ENCODE measurements around the gene ARID5A. TPM values are rescaled to one million over a fixed set of nuclear protein-coding genes. Genes with fewer than 3 reads are reported as not detected.

Gene ARID5A
- total and polyA plus RNA-seq, 2 of the 13 experiments (the other 11 are each of a cell fraction or from before 2014, with no cell fraction given): 6.0 to 9.5 TPM

DNA sequence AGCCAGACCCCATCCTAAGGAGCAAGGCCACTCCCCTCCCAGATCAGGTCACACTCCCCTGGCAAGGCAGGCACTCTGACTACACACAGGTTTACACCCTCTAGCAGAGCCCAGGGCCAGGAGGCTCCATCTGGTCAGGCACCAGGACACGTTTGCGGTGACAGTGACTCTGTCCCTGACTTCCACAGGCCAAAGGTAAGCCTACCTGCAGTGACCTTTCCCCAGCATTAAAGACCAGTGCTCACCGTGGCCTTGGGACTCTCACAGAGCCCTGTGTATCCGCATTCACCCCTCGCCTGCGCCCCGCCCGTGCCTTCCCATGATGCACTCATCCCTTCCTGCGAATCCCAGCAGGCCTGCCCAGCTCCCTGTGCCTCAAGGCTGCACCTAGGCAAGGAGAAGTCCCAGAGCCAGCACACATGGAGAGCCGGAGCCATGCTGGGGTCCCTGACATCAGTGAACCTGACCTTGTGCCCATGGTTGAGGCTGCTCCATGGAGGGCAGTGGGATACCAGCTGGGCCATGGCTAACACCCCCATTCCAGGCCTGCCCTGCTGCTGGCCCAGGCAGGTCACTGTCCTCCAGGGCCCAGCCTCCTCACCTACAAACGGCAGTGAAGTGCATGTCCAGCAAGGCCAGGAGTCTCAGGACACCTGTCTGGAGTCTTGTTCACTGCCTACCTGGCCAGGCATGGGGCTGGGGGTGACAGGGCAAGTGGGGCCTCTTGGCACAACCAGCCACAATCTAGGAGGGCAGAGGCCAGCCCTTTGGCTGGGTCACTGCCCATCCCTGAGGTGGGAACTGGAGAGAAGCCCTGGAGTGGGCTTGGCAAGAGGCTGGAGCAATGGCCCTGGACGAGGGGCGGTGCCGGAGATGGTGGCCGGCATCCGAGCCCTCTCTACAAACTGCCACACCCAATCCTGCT, 34.4 kb upstream of the ARID5A start (continued):
- TF ChIP-seq ZNF232 (CRISPR knock-in tag; IDR thresholded peaks at IDR 0.05; ENCODE audit: borderline replicate concordance): no peak
- peak; percentile 71 for TF ChIP-seq PHF20 (CRISPR knock-in tag; IDR thresholded peaks at IDR 0.05)
- TF ChIP-seq, protein P1, sequence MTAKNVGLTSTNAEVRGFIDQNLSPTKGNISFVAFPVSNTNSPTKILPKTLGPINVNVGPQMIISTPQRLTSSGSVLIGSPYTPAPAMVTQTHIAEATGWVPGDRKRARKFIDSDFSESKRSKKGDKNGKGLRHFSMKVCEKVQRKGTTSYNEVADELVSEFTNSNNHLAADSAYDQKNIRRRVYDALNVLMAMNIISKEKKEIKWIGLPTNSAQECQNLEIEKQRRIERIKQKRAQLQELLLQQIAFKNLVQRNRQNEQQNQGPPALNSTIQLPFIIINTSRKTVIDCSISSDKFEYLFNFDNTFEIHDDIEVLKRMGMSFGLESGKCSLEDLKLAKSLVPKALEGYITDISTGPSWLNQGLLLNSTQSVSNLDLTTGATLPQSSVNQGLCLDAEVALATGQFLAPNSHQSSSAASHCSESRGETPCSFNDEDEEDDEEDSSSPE (CRISPR knock-in tag; IDR thresholded peaks at IDR 0.05): peak; percentile 83
- TF ChIP-seq NCOA2 (CRISPR knock-in tag; IDR thresholded peaks at IDR 0.05): peak; percentile 21; the same call in 1 of the 2 replicates
- TF ChIP-seq TRIM24 (CRISPR knock-in tag; IDR thresholded peaks at IDR 0.05): no peak
- TF ChIP-seq ZNF614 (CRISPR knock-in tag; IDR thresholded peaks at IDR 0.05; ENCODE audit: borderline replicate concordance): no peak
- TF ChIP-seq KDM4B (CRISPR knock-in tag; IDR thresholded peaks at IDR 0.05): peak; percentile 56; the same call in 1 of the 2 replicates
- TF ChIP-seq, protein P2, sequence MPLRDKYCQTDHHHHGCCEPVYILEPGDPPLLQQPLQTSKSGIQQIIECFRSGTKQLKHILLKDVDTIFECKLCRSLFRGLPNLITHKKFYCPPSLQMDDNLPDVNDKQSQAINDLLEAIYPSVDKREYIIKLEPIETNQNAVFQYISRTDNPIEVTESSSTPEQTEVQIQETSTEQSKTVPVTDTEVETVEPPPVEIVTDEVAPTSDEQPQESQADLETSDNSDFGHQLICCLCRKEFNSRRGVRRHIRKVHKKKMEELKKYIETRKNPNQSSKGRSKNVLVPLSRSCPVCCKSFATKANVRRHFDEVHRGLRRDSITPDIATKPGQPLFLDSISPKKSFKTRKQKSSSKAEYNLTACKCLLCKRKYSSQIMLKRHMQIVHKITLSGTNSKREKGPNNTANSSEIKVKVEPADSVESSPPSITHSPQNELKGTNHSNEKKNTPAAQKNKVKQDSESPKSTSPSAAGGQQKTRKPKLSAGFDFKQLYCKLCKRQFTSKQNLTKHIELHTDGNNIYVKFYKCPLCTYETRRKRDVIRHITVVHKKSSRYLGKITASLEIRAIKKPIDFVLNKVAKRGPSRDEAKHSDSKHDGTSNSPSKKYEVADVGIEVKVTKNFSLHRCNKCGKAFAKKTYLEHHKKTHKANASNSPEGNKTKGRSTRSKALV (CRISPR knock-in tag; IDR thresholded peaks at IDR 0.05): no peak
- TF ChIP-seq HOXD1 (CRISPR knock-in tag; IDR thresholded peaks at IDR 0.05): no peak
- TF ChIP-seq RARA (CRISPR knock-in tag; IDR thresholded peaks at IDR 0.05): peak; percentile 78
- TF ChIP-seq ARID5B (CRISPR knock-in tag; IDR thresholded peaks at IDR 0.05): peak; percentile 60
- peak; percentile 33; the same call in 1 of the 2 replicates for TF ChIP-seq ZGPAT (CRISPR knock-in tag; IDR thresholded peaks at IDR 0.05)
- TF ChIP-seq MTA1 (CRISPR knock-in tag; IDR thresholded peaks at IDR 0.05; ENCODE audit: borderline replicate concordance): peak; percentile 96
- TF ChIP-seq ATF7-NPFF (CRISPR knock-in tag; IDR thresholded peaks at IDR 0.05; ENCODE audit: low read depth): peak; percentile 78; the same call in 1 of the 2 replicates
- TF ChIP-seq IKZF1 (IDR thresholded peaks at IDR 0.05): no peak
- TF ChIP-seq MNT (IDR thresholded peaks at IDR 0.05): no peak
- no peak; the same call in 1 of the 2 replicates for TF ChIP-seq ZFP90 (CRISPR knock-in tag; IDR thresholded peaks at IDR 0.05; ENCODE audit: borderline replicate concordance)
- no peak for TF ChIP-seq CREBL2 (CRISPR knock-in tag; IDR thresholded peaks at IDR 0.05; ENCODE audit: borderline replicate concordance)
